Muscle of arm (tissue), 12 donors: ENCODE results near the gene HLTF. TPM values are rescaled to one million over a fixed set of nuclear protein-coding genes. Genes with fewer than 3 reads are reported as not detected.

Experiments
- DNase-seq: peaks from one replicate; pipeline ENCODE4 v3.0.0-alpha.2; 2013
- polyA plus RNA-seq, 12 donors: library from polyadenylated mRNA; unstranded; fragments of 120-200 nt; gene quantifications; one replicate each; pipeline ENCODE4 v1.2.1, GENCODE V29; 2013; ENCODE audit not compliant: insufficient read length in 12 of 12

Gene HLTF
- polyA plus RNA-seq, 12 donors = 15.2 to 32.1 (median 21.3) TPM; not detected in 1

- no peak for DNase-seq
These were observed 5.7 kb upstream of the HLTF start for GRCh38 chr3:149091983-149092382.

- no peak for DNase-seq
These were observed 4.6 kb upstream of the HLTF start for GRCh38 chr3:149090907-149091306.

- DNase-seq = no peak
These were observed 4.1 kb upstream of the HLTF start for GRCh38 chr3:149090461-149090860.

- no peak for DNase-seq
These were observed 3.1 kb upstream of the HLTF start for GRCh38 chr3:149089395-149089794.

GRCh38 chr3:149087208-149087607 is 875 bp upstream of the HLTF start:
- DNase-seq = no peak

- no peak for DNase-seq
These were observed 503 bp downstream of the HLTF start for GRCh38 chr3:149085828-149086231.

- DNase-seq = no peak
These were observed 4.6 kb downstream of the HLTF start for GRCh38 chr3:149081772-149082171.

- DNase-seq = no peak
These were observed 5.6 kb downstream of the HLTF start for GRCh38 chr3:149080699-149081091.

GRCh38 chr3:149080011-149080698 is 6.2 kb downstream of the HLTF start:
- DNase-seq = no peak

- DNase-seq = no peak
These were observed 8.7 kb downstream of the HLTF start for GRCh38 chr3:149077628-149078027.

- no peak for DNase-seq
These were observed 18.4 kb downstream of the HLTF start for GRCh38 chr3:149067883-149068282.

GRCh38 chr3:149061776-149062175 is 24.6 kb downstream of the HLTF start:
- DNase-seq = no peak

GRCh38 chr3:149058602-149059001 is 27.7 kb downstream of the HLTF start:
- DNase-seq = no peak

GRCh38 chr3:149058198-149058597 is 28.1 kb downstream of the HLTF start:
- no peak for DNase-seq

- DNase-seq = no peak
These were observed 30.8 kb downstream of the HLTF start for GRCh38 chr3:149055575-149055974.

- no peak for DNase-seq
These were observed 41.8 kb downstream of the HLTF start for GRCh38 chr3:149044339-149045083.

GRCh38 chr3:149042789-149043386 is 43.4 kb downstream of the HLTF start:
- no peak for DNase-seq

GRCh38 chr3:149038322-149038721 is 48.0 kb downstream of the HLTF start:
- no peak for DNase-seq

GRCh38 chr3:149037684-149038083 is 48.6 kb downstream of the HLTF start:
- no peak for DNase-seq

GRCh38 chr3:149031096-149031495 is 55.2 kb downstream of the HLTF start:
- no peak for DNase-seq

GRCh38 chr3:149026718-149027117 is 59.6 kb downstream of the HLTF start:
- no peak for DNase-seq

GRCh38 chr3:149023951-149024350 is 62.4 kb downstream of the HLTF start:
- DNase-seq = no peak

- DNase-seq = no peak
These were observed 64.5 kb downstream of the HLTF start for GRCh38 chr3:149021830-149022229.
